ENCODE results near the gene TMEM239.

The TMEM239 gene

DNA sequence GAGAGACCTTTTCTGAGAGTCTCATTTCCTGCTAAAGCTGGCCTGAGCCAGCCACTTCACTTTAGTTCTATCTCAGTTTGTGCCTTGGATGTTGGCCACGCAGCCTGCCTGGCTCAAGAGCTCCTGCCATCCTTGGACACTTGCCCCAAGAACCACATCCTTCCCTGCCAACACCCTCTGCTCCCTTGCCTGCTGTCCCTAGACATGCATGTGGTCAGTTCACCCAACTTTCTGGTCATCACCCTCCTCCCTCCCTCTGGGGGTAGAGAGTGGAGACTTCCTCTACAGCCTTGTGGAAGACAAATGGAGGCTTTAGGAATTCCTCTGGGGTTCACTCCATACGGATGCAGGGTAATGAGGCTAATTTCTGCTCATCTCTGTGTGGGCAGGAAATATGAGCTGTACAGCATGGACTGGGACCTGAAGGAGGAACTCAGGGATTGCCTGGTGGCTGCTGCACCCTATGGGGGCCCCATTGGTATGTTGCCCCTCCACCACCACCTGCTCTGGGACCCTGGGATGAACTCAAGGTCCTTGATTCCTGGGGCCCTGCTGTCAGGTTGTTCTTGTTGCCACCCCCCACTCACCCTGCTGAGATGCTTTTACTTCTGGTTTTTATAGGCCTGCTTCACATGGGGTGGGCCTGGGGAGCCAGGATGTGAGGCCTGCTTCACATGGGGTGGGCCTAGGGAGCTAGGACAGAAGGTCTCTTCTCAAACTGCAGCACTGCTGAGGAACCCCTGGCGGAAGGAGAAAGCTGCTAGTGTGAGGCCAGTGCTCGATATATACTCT lies 43.4 kb downstream of the TMEM239 start:
- no peak for DNase-seq

DNA sequence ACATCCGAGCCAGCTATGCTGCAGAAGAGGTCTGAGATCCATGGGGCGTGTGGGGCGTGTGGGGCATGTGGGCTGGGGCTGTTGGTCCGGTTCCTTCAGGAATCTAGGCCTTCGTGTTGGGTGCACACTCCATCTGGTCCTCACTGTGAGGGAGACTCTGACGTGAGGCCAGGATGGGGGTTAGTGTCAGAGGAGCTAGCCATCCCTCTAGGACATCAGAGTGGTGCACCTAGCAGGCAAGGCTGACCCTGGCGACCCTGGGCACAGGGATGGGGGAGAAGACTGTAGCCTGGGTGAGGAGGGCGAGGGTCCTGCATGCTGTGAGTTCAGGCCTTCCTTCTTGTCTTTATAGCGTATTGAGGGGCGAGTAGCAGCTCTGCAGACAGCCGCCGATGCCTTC lies 48.5 kb downstream of the TMEM239 start:
- no peak for DNase-seq

DNA sequence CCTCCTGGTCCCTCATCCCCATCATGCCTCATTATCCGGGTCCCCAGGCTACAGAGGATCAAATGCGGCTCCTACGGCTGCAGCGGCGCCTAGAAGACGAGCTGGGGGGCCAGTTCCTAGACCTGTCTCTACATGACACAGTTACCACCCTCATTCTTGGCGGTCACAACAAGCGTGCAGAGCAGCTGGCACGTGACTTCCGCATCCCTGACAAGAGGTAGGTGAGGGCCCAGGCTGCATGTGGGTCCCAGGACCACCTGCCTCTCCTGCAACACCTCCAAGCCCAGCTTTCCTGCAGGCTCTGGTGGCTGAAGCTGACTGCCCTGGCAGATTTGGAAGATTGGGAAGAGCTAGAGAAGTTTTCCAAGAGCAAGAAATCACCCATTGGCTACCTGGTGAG lies 48.9 kb downstream of the TMEM239 start:
- no peak for DNase-seq

DNA sequence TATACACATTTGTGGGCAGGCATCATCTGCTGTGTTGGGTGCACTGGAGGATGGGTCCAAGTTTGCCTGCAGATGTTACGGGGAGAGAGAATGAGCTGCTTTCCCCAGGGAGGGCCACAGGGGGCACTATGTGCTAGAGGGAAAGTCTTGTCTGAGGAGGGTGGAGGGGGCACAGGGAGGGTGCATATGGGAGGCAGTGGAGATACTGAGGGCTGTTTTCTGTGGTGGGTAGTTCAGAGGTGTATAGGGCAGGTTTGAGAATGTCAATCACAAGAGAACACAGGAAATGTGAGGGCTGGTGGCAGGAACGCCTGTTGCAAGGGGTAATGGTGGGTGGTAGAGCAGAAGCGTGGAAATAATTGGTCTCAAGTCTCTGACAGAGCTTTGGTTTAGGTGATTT lies 49.5 kb downstream of the TMEM239 start:
- peak in 1 of 2 experiments; percentile 44 for DNase-seq

DNA sequence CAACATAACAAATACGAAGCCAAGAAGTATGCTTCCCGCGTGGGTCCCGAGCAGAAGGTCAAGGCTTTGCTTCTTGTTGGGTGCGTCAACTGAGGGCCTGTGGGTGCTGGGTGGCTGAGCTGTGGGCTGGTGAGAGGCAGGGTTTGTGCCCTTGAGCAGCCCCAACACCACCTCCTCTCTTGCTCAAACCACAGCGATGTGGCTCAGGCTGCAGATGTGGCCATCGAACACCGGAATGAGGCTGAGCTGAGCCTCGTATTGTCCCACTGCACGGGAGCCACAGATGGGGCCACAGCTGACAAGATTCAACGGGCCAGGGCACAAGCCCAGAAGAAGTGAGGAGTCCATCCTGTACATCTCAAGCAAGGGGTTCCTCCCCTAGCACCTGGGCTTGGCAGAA lies 50.1 kb downstream of the TMEM239 start:
- peak in 1 of 2 experiments; percentile 36 for DNase-seq

DNA sequence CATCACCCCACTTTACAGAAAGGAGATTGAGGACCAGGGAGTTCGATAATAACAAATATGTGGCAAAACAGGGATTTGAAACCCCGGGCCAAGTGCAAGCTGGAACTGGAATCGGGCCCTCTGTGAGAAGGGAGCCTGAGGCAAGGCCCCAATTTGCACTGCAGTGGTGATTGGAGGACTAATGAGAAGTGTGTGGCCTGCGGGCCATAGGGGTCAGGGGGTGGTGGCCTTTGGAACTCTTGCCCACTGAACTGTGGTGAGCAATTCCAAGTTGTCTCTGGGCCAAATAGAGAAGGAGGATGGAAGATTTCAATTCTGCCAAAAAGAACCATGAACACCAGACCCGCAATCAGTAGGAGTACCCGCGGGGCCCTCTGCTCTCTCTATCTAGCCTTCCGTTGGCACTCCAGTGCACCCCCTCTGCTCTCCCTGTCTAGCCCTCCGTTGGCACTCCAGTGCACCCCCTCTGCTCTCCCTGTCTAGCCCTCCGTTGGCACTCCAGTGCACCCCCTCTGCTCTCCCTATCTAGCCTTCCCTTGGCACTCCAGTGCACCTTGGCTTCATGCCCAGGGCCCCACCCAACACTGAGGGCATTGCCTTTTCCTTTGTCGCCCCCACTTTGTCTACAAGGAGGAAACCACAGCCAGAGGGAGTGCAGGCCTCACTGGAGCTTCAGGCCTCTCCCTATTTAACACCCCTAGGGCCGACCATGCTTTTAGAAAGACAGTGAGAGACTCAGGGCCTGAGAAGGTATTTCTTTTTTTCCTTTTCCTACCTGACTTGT lies 51.1 kb downstream of the TMEM239 start:
- DNase-seq = no peak

Measured in activated T-cell treated with anti-CD3 and anti-CD28 coated beads, Interleukin-2, amount 50 U/mL, for 48 hours (primary cell).